WTC11 (cell line): ENCODE data around the gene MOSMO. TPM values are rescaled to one million over a fixed set of nuclear protein-coding genes. Genes with fewer than 3 reads are reported as not detected.

ENCODE experiments used
- ATAC-seq: fragments of 200-7000 bp; cut with Tn5 transposase; 2 replicates; pipeline ENCODE4 v1.10.0; 2021; ENCODE audit warnings: mild to moderate bottlenecking, moderate library complexity
- CTCF ChIA-PET: fragments of 300-600 bp; sonication (Branson Sonifier 250); formaldehyde crosslinking; loops from one replicate; lab custom pipeline; 2021; ENCODE audit warnings: antibody characterized with exemption; lab: Charles Lee
- POLR2A ChIA-PET: fragments of 350-600 bp; sonication (Branson Sonifier 250); formaldehyde crosslinking; loops from one replicate; lab custom pipeline; 2021; ENCODE audit warnings: antibody characterized with exemption; lab: Charles Lee
- DNase-seq: peaks from one replicate; pipeline ENCODE4 v3.0.0; 2021; ENCODE audit warnings: low spot score
- H3K27ac Mint-ChIP-seq: 2 replicates; pipeline ENCODE4 v1.8.0; 2021; ENCODE audit warnings: mixed read lengths
- H3K27me3 Mint-ChIP-seq: 2 replicates; pipeline ENCODE4 v1.8.0; 2021; ENCODE audit warnings: low read depth, mild to moderate bottlenecking, moderate library complexity, mixed read lengths
- H3K36me3 Mint-ChIP-seq: 2 replicates; pipeline ENCODE4 v1.8.0; 2021; ENCODE audit warnings: mixed read lengths
- H3K4me1 Mint-ChIP-seq: 2 replicates; pipeline ENCODE4 v1.8.0; 2022; ENCODE audit warnings: mixed read lengths
- H3K4me3 Mint-ChIP-seq: 2 replicates; pipeline ENCODE4 v1.8.0; 2021; ENCODE audit warnings: mild to moderate bottlenecking, moderate library complexity, mixed read lengths
- H3K9me3 Mint-ChIP-seq: 2 replicates; pipeline ENCODE4 v1.8.0; 2021; ENCODE audit warnings: mixed read lengths
- CREM ChIP-seq: sonication (generic); formaldehyde crosslinking; IDR thresholded peaks from 2 replicates; pipeline ENCODE4 v1.8.1; 2022; ENCODE audit warnings: mild to moderate bottlenecking, missing genetic modification reagents, moderate library complexity
- CTCF ChIP-seq: fragments of 200-600 bp; IDR thresholded peaks from 2 replicates; pipeline ENCODE4 v1.8.0; 2022; ENCODE audit warnings: antibody characterized with exemption
- EMX1 ChIP-seq: fragments of 250-450 bp; sonication (Bioruptor Pico); IDR thresholded peaks from 2 replicates; pipeline ENCODE4 v1.8.0; 2021; ENCODE audit warnings: mild to moderate bottlenecking
- FOXK1 ChIP-seq: sonication (generic); formaldehyde crosslinking; IDR thresholded peaks from 2 replicates; pipeline ENCODE4 v1.8.0; 2022; ENCODE audit warnings: mild to moderate bottlenecking, moderate library complexity, missing genetic modification reagents
- FOXP1 ChIP-seq: sonication (generic); formaldehyde crosslinking; IDR thresholded peaks from 2 replicates; pipeline ENCODE4 v1.8.0; 2022; ENCODE audit warnings: missing genetic modification reagents, mild to moderate bottlenecking, moderate library complexity, borderline replicate concordance
- FOXP4 ChIP-seq: sonication (generic); formaldehyde crosslinking; IDR thresholded peaks from 2 replicates; pipeline ENCODE4 v1.8.0; 2022; ENCODE audit warnings: mild to moderate bottlenecking, missing genetic modification reagents
- GTF2I ChIP-seq: fragments of 250-450 bp; sonication (Bioruptor Pico); conservative IDR thresholded peaks from 2 replicates; pipeline ENCODE4 v1.4.0; 2021; ENCODE audit warnings: mild to moderate bottlenecking
- HMGA2 ChIP-seq: fragments of 250-450 bp; sonication (Bioruptor Pico); IDR thresholded peaks from 2 replicates; pipeline ENCODE4 v1.4.0; 2021; ENCODE audit warnings: mild to moderate bottlenecking, moderate library complexity
- IRF2 ChIP-seq: sonication (generic); formaldehyde crosslinking; IDR thresholded peaks from 2 replicates; pipeline ENCODE4 v1.8.0; 2022; ENCODE audit warnings: low read depth, missing genetic modification reagents, borderline replicate concordance
- JUN ChIP-seq: sonication (generic); formaldehyde crosslinking; IDR thresholded peaks from 2 replicates; pipeline ENCODE4 v1.8.0; 2023; ENCODE audit warnings: mild to moderate bottlenecking, missing genetic modification reagents
- KAT7 ChIP-seq: sonication (generic); formaldehyde crosslinking; IDR thresholded peaks from 2 replicates; pipeline ENCODE4 v1.8.1; 2023; ENCODE audit warnings: missing genetic modification reagents, mild to moderate bottlenecking, borderline replicate concordance
- MAX ChIP-seq: sonication (generic); formaldehyde crosslinking; IDR thresholded peaks from 2 replicates; pipeline ENCODE4 v1.8.0; 2022; ENCODE audit warnings: mild to moderate bottlenecking, missing genetic modification reagents
- NFE2L1 ChIP-seq: sonication (generic); formaldehyde crosslinking; IDR thresholded peaks from 2 replicates; pipeline ENCODE4 v1.8.1; 2023; ENCODE audit warnings: missing genetic modification reagents
- NFYB ChIP-seq: sonication (generic); formaldehyde crosslinking; conservative IDR thresholded peaks from 2 replicates; pipeline ENCODE4 v1.8.0; 2022; ENCODE audit warnings: low read depth, missing genetic modification reagents
- NR1H2 ChIP-seq: sonication (generic); formaldehyde crosslinking; IDR thresholded peaks from 2 replicates; pipeline ENCODE4 v1.9.0; 2021; ENCODE audit warnings: mild to moderate bottlenecking, moderate library complexity, missing genetic modification reagents
- STAT6 ChIP-seq: sonication (generic); formaldehyde crosslinking; conservative IDR thresholded peaks from 2 replicates; pipeline ENCODE4 v1.8.1; 2023; ENCODE audit warnings: mild to moderate bottlenecking, low read depth, missing genetic modification reagents, moderate library complexity
- TEAD4 ChIP-seq: sonication (generic); formaldehyde crosslinking; IDR thresholded peaks from 2 replicates; pipeline ENCODE4 v1.8.0; 2022; ENCODE audit warnings: mild to moderate bottlenecking, missing genetic modification reagents
- ZMAT4 ChIP-seq: fragments of 250-450 bp; sonication (Bioruptor Pico); IDR thresholded peaks from 2 replicates; pipeline ENCODE4 v1.9.0; 2021; ENCODE audit warnings: mild to moderate bottlenecking
- ZNF671 ChIP-seq: fragments of 250-450 bp; sonication (Bioruptor Pico); IDR thresholded peaks from 2 replicates; pipeline ENCODE4 v1.8.0; 2021; ENCODE audit warnings: mild to moderate bottlenecking
- ZSCAN18 ChIP-seq: fragments of 250-450 bp; sonication (Bioruptor Pico); IDR thresholded peaks from 2 replicates; pipeline ENCODE4 v2.1.2; 2022; ENCODE audit warnings: mild to moderate bottlenecking, moderate library complexity
- total RNA-seq: library from RNA; stranded (reverse); gene quantifications from 3 replicates; pipeline ENCODE4 v1.2.3, GENCODE V29; 2021
- TF ChIP-seq, protein P1 (sequence below): sonication (generic); formaldehyde crosslinking; IDR thresholded peaks from 2 replicates; pipeline ENCODE4 v1.8.1; 2023; ENCODE audit warnings: mild to moderate bottlenecking, moderate library complexity, missing genetic modification reagents
- TF ChIP-seq, protein P2 (sequence below): sonication (generic); formaldehyde crosslinking; IDR thresholded peaks from 2 replicates; pipeline ENCODE4 v1.8.0; 2022; ENCODE audit warnings: mild to moderate bottlenecking, missing genetic modification reagents

The MOSMO gene
- total RNA-seq, 1 experiment from 2014 or later = 10.7 TPM

- ChIA-PET CTCF (interaction anchor here (1.0 to 1.5 kb wide), 2 partner anchors 94 to 204 kb away, joined by 3 read pairs; no protein-coding TSS in a partner anchor), POLR2A (no interaction called here)
- no peaks in the 10 kb centered on the region for H3K27me3 Mint-ChIP-seq
- H3K36me3 Mint-ChIP-seq = peaks cover 50% of the 10 kb centered on the region
- no peak for DNase-seq
- H3K4me3 Mint-ChIP-seq = no peak overlapping the region
- peaks cover 5% of the 10 kb centered on the region; the same call in 1 of the 2 replicates for H3K4me1 Mint-ChIP-seq
- no peak overlapping the region for H3K27ac Mint-ChIP-seq
- H3K9me3 Mint-ChIP-seq = no peaks in the 10 kb centered on the region
- no peak for ATAC-seq
- TF ChIP-seq NFE2L1 (CRISPR knock-in tag) (no peak), TEAD4 (CRISPR knock-in tag) (no peak), FOXP4 (CRISPR knock-in tag) (no peak), ZSCAN18 (CRISPR knock-in tag) (no peak), IRF2 (CRISPR knock-in tag) (no peak), KAT7 (CRISPR knock-in tag) (no peak), CREM (CRISPR knock-in tag) (no peak), FOXP1 (CRISPR knock-in tag) (no peak), HMGA2 (no peak), NFYB (CRISPR knock-in tag) (no peak), ZNF671 (CRISPR knock-in tag) (no peak), FOXK1 (CRISPR knock-in tag) (no peak), EMX1 (no peak), JUN (no peak), CTCF (no peak)
- TF ChIP-seq, protein P1, sequence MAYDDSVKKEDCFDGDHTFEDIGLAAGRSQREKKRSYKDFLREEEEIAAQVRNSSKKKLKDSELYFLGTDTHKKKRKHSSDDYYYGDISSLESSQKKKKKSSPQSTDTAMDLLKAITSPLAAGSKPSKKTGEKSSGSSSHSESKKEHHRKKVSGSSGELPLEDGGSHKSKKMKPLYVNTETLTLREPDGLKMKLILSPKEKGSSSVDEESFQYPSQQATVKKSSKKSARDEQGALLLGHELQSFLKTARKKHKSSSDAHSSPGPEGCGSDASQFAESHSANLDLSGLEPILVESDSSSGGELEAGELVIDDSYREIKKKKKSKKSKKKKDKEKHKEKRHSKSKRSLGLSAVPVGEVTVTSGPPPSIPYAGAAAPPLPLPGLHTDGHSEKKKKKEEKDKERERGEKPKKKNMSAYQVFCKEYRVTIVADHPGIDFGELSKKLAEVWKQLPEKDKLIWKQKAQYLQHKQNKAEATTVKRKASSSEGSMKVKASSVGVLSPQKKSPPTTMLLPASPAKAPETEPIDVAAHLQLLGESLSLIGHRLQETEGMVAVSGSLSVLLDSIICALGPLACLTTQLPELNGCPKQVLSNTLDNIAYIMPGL (CRISPR knock-in tag) = no peak
- TF ChIP-seq, protein P2, sequence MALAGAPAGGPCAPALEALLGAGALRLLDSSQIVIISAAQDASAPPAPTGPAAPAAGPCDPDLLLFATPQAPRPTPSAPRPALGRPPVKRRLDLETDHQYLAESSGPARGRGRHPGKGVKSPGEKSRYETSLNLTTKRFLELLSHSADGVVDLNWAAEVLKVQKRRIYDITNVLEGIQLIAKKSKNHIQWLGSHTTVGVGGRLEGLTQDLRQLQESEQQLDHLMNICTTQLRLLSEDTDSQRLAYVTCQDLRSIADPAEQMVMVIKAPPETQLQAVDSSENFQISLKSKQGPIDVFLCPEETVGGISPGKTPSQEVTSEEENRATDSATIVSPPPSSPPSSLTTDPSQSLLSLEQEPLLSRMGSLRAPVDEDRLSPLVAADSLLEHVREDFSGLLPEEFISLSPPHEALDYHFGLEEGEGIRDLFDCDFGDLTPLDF (CRISPR knock-in tag) = no peak
Observed at GRCh38 chr16:21984062-21984461, 23.8 kb upstream of the MOSMO start.

DNA sequence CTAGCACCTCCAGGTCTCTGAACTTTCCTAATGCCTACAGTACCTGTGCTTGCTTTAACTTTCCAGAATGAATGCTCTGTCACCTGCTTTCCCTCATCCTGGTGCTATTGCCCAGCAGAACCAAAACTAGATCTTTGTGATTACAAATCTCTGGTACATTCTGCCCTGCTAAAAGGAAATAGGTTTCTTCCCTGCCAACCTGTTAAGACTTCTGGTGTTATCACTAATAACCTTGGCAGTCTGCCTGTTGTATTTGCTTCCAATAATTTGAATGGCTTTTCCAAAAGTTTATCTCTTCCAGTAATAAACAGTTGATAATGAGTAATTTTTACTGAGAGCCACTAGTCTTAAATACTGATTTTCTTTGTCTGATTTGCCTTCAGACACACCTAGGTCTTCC is 22.4 kb upstream of the MOSMO start:
- POLR2A ChIA-PET = no interaction called here
- TF ChIP-seq, protein P1 (CRISPR knock-in tag) = no peak
- TF ChIP-seq NFE2L1 (CRISPR knock-in tag) = no peak
- TF ChIP-seq ZMAT4 = no peak
- no peak for TF ChIP-seq NR1H2 (CRISPR knock-in tag)
- TF ChIP-seq TEAD4 (CRISPR knock-in tag) = no peak
- TF ChIP-seq GTF2I (CRISPR knock-in tag) = no peak
- TF ChIP-seq MAX (CRISPR knock-in tag) = no peak
- no peak for TF ChIP-seq STAT6 (CRISPR knock-in tag)
- no peak for TF ChIP-seq FOXK1 (CRISPR knock-in tag)

More for the DNA sequence above, 22.4 kb upstream of the MOSMO start:
- CTCF ChIA-PET = interaction anchor here (1.5 kb wide), 1 partner anchor 203 kb away, joined by 3 read pairs; no protein-coding TSS in a partner anchor
- no peak for DNase-seq
- Mint-ChIP-seq H3K27me3 (no peaks in the 10 kb centered on the region), H3K9me3 (no peaks in the 10 kb centered on the region), H3K27ac (no peak overlapping the region; the same call in 1 of the 2 replicates), H3K36me3 (peaks cover 36% of the 10 kb centered on the region), H3K4me3 (no peak overlapping the region), H3K4me1 (peaks cover 5% of the 10 kb centered on the region; the same call in 1 of the 2 replicates)
- ATAC-seq = no peak
